HUES64 (cell line): ENCODE data around the gene CNTRL.
"Not testable (repeated sequence)": the region's sequence is repeated elsewhere in the genome, so short reads cannot be mapped to it uniquely, and the experiment has no call there.

Source experiments
- H3K27ac ChIP-seq: 2 replicates; pipeline ENCODE4 v1.7.0; 2013; ENCODE audit warnings: low read depth, low read length, inconsistent platforms
- H3K27me3 ChIP-seq: 2 replicates; pipeline ENCODE4 v1.6.1; 2013; ENCODE audit warnings: mild to moderate bottlenecking, low read length; ENCODE audit not compliant: insufficient read depth
- H3K36me3 ChIP-seq: 2 replicates; pipeline ENCODE4 v1.6.1; 2013; ENCODE audit warnings: mild to moderate bottlenecking, low read length; ENCODE audit not compliant: insufficient read depth
- H3K4me1 ChIP-seq: 2 replicates; pipeline ENCODE4 v1.6.1; 2013; ENCODE audit warnings: mild to moderate bottlenecking, low read length, moderate library complexity; ENCODE audit not compliant: insufficient read depth
- H3K4me3 ChIP-seq: 2 replicates; pipeline ENCODE4 v1.5.1; 2013; ENCODE audit warnings: mild to moderate bottlenecking, low read length, moderate library complexity
- H3K9ac ChIP-seq: 2 replicates; pipeline ENCODE4 v1.6.1; 2013; ENCODE audit warnings: mild to moderate bottlenecking, low read depth, low read length
- H3K9me3 ChIP-seq: 2 replicates; pipeline ENCODE4 v1.6.1; 2013; ENCODE audit warnings: low read depth, low read length; ENCODE audit not compliant: insufficient read depth
- WGBS: fragments of 150-250, 120-280 bp; methylation state at CpG from one replicate; pipeline ENCODE4 v1.1.7; 2013; ENCODE audit warnings: missing lambda C conversion rate; 5-methylcytosine and 5-hydroxymethylcytosine counted together

Gene CNTRL

DNA sequence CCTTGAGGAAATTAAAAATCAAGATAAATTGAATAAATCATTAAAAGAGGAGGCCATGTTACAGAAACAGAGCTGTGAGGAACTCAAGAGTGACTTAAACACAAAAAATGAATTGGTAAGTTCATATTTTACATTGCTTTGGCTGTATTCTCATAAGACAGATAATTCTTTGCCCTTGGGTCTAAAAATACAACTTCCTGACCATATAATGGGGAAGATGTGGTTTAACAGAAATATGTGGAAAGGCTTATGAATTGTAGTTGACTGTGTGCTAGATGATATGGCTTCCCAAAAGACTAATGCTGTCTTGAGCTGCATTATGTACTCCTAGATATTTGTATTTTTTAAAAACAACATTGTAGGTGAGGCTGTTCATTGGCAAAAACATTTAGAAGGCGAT, 33.1 kb downstream of the CNTRL start:
- Histone ChIP-seq H3K4me3 (no peak overlapping the region), H3K4me1 (no peaks in the 10 kb centered on the region), H3K9me3 (no peaks in the 10 kb centered on the region), H3K27me3 (no peaks in the 10 kb centered on the region), H3K27ac (no peak overlapping the region), H3K36me3 (no peaks in the 10 kb centered on the region), H3K9ac (no peak overlapping the region)
- no CpG with 5 or more reads among the region's 1 CpG for WGBS

- Histone ChIP-seq H3K9ac (no peak overlapping the region), H3K4me1 (no peaks in the 10 kb centered on the region), H3K9me3 (no peaks in the 10 kb centered on the region), H3K27ac (no peak overlapping the region), H3K4me3 (no peak overlapping the region), H3K36me3 (no peaks in the 10 kb centered on the region), H3K27me3 (no peaks in the 10 kb centered on the region)
- WGBS: 87% methylated on average over 1 of the region's 1 CpG
Observed at GRCh38 chr9:121115466-121115865, 40.7 kb downstream of the CNTRL start.

DNA sequence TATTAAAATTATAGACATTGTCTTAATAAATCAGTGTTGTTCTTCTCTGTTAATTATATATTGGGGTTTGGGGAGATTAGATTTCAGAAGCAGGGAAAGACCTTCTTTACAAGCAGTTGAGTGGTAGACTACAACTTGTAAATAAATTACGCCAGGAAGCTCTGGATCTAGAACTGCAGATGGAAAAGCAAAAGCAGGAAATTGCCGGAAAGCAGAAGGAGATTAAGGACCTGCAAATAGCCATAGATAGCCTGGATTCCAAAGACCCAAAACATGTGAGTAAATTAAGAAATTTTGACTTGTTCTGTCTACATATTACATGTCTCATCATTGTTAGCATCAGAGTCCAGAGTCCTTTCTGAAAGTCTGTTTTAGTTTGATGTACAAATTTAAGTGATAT, 43.5 kb downstream of the CNTRL start:
- Histone ChIP-seq H3K27me3 (no peaks in the 10 kb centered on the region), H3K4me3 (no peak overlapping the region), H3K36me3 (no peaks in the 10 kb centered on the region), H3K4me1 (peaks cover 4% of the 10 kb centered on the region; the same call in 1 of the 2 replicates), H3K9ac (no peak overlapping the region), H3K9me3 (no peaks in the 10 kb centered on the region), H3K27ac (no peak overlapping the region)
- 97% methylated on average over 2 of the region's 2 CpGs for WGBS

DNA sequence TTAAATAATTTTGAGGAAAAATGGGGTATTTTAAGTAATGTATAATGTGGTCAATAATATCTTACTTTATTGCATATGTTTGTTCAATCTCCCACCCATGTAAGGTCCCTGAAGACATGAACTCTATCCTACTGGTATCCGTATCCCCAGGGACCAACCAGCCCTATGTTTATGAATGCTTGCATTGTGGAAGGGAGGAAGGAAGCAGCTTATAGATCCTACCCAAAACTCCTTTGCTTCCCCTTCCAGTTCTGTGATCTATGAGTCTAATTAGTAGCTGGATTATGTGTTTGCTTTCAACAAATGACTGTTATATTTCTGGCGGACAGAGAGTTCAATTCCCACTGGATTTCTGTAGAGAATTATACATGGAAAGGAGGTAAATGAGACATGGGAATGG, 45.6 kb downstream of the CNTRL start:
- 92% methylated on average over 1 of the region's 2 CpGs for WGBS
- H3K9me3 ChIP-seq: no peaks in the 10 kb centered on the region
- H3K9ac ChIP-seq: no peak overlapping the region
- no peak overlapping the region for H3K27ac ChIP-seq
- no peaks in the 10 kb centered on the region for H3K27me3 ChIP-seq
- H3K4me3 ChIP-seq: no peak overlapping the region
- peaks cover 4% of the 10 kb centered on the region; the same call in 1 of the 2 replicates for H3K4me1 ChIP-seq
- no peaks in the 10 kb centered on the region for H3K36me3 ChIP-seq

DNA sequence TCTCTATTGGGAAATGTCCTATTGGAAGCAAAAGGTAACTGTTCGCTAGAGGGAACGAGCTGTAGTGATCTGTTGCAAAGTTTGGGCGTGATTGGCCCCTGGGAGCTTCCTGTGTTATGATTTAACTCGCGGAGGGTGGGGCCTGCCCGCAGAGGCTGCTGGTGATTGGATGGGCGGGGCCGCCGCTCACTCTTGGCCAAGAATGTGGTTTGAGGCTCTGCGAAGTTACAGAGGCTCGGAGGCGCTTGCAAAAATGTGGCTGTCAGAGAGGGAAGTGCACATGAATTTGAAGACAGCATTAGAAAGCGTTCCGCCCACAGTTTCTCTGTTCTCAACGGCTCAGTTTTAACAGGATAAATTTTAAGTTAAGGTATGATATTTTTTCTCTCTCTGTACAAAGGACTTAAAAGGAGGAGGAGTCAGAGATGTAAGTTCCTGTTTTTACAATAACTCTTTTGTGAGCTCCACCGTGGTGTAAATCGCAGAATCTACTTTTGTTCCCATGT, 46.9 kb downstream of the CNTRL start:
- Histone ChIP-seq H3K36me3 (no peaks in the 10 kb centered on the region), H3K9ac (peak overlapping the region; percentile 48; the same call in 1 of the 2 replicates), H3K27ac (no peak overlapping the region), H3K27me3 (no peaks in the 10 kb centered on the region), H3K9me3 (no peaks in the 10 kb centered on the region), H3K4me3 (peak overlapping the region; percentile 58), H3K4me1 (peaks cover 4% of the 10 kb centered on the region; the same call in 1 of the 2 replicates)
- 5% methylated on average over 17 of the region's 17 CpGs for WGBS

DNA sequence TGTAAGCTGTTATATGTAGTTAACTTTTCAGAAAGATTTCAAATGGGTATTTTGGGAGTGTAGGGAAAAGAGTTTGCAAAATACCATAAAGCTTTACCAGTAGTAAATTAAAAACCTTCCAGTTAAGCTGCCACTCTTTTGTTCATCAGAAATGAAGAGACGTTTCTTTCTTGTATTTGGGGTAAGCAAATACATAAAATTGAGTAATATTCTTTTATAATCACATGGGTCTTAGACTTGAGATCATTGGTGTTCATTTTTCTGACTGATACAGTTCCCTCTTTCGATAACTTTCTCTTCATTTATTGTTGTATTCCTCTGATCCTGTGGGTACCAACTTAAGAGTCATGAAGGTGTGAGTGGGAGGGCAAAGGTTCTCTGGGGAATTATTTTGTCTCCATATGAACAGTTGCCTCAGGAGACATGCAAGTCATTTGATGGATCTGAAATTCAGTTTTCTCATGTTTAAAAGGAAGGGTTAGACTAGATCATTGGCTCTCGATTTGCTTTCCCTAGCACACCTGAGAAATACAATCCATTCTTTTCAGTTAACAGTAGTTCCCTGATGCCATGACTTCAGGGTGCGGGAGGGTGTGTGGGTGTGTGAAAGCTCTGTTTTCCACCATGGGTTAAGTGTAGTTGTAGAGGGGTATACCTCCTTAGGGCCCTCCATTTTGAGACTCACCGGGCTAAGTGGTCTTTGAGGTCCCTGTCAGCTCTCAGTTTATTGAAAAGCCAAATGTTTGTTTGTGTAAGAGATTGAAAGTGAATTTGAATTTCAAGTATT, 47.7 kb downstream of the CNTRL start:
- no peak overlapping the region for H3K9ac ChIP-seq
- WGBS: 90% methylated on average over 4 of the region's 5 CpGs
- H3K36me3 ChIP-seq: peaks cover 3% of the 10 kb centered on the region; the same call in 1 of the 2 replicates
- no peak overlapping the region for H3K27ac ChIP-seq
- H3K4me1 ChIP-seq: peaks cover 4% of the 10 kb centered on the region; the same call in 1 of the 2 replicates
- H3K4me3 ChIP-seq: peak overlapping the region; percentile 58
- no peaks in the 10 kb centered on the region for H3K9me3 ChIP-seq
- H3K27me3 ChIP-seq: no peaks in the 10 kb centered on the region

GRCh38 chr9:121123816-121124535, 49.2 kb downstream of the CNTRL start:
- Histone ChIP-seq H3K9ac (no peak overlapping the region), H3K27me3 (no peaks in the 10 kb centered on the region), H3K4me3 (no peak overlapping the region), H3K36me3 (peaks cover 3% of the 10 kb centered on the region; the same call in 1 of the 2 replicates), H3K27ac (no peak overlapping the region), H3K9me3 (no peaks in the 10 kb centered on the region), H3K4me1 (peaks cover 4% of the 10 kb centered on the region; the same call in 1 of the 2 replicates)
- WGBS: 96% methylated on average over 5 of the region's 5 CpGs

- 83% methylated on average over 3 of the region's 3 CpGs for WGBS
- H3K4me3 ChIP-seq: no peak overlapping the region
- no peaks in the 10 kb centered on the region for H3K9me3 ChIP-seq
- no peak overlapping the region for H3K9ac ChIP-seq
- no peaks in the 10 kb centered on the region for H3K27me3 ChIP-seq
- peaks cover 4% of the 10 kb centered on the region; the same call in 1 of the 2 replicates for H3K4me1 ChIP-seq
- H3K27ac ChIP-seq: no peak overlapping the region
- peaks cover 3% of the 10 kb centered on the region; the same call in 1 of the 2 replicates for H3K36me3 ChIP-seq
Observed at GRCh38 chr9:121125590-121125989, 50.8 kb downstream of the CNTRL start.

DNA sequence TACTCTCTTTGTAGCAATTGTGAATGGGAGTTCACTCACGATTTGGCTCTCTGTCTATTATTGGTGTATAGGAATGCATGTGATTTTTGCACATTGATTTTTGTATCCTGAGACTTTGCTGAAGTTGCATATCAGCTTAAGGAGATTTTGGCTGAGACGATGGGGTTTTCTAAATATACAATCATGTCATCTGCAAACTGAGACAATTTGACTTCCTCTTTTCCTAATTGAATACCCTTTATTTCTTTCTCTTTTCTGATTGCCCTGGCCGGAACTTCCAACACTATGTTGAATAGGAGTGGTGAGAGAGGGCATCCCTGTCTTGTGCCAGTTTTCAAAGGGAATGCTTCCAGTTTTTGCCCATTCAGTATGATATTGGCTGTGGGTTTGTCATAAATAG, 54.6 kb downstream of the CNTRL start:
- not testable (repeated sequence) for H3K36me3 ChIP-seq, H3K27ac ChIP-seq, H3K9ac ChIP-seq, H3K27me3 ChIP-seq, H3K9me3 ChIP-seq, H3K4me3 ChIP-seq
- H3K4me1 ChIP-seq: peaks cover 10% of the 10 kb centered on the region
- WGBS: 94% methylated on average over 2 of the region's 3 CpGs

DNA sequence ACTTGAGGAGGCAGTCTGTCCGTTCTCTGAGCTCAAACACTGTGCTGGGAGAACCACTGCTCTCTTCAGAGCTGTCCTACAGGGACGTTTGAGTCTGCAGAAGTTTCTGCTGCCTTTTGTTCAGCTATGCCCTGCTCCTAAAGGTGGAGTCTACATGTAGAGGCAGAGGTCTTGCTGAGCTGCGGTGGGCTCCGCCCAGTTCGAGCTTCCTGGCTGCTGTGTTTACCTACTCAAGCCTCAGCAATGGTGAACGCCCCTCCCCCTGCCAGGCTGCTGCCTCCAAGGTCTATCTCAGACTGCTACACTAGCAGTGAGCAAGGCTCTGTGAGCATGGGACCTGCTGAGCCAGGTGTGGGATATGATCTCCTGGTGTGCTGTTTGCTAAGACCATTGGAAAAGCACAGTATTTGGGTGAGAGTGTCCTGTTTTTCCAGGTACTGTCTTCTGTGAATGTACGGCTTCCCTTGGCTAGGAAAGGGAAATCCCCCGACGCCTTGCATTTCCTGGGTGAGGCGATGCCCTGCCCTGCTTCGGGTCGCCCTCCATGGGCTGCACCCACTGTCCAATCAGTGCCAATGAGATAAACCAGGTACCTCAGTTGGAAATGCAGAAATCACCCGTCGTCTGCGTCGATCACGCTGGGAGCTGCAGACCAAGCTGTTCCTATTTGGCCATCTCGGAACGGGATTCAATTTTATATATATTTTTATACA, 58.5 kb downstream of the CNTRL start:
- H3K27me3 ChIP-seq: no peaks in the 10 kb centered on the region
- H3K27ac ChIP-seq: no peak overlapping the region
- H3K4me3 ChIP-seq: no peak overlapping the region
- H3K9ac ChIP-seq: no peak overlapping the region
- 82% methylated on average over 17 of the region's 19 CpGs for WGBS
- H3K4me1 ChIP-seq: peaks cover 10% of the 10 kb centered on the region
- H3K9me3 ChIP-seq: no peaks in the 10 kb centered on the region
- H3K36me3 ChIP-seq: no peaks in the 10 kb centered on the region

GRCh38 chr9:121135642-121136041, 60.9 kb downstream of the CNTRL start:
- H3K9me3 ChIP-seq: no peaks in the 10 kb centered on the region
- peaks cover 18% of the 10 kb centered on the region for H3K36me3 ChIP-seq
- 77% methylated on average over 2 of the region's 2 CpGs for WGBS
- H3K9ac ChIP-seq: no peak overlapping the region
- peaks cover 10% of the 10 kb centered on the region for H3K4me1 ChIP-seq
- H3K27me3 ChIP-seq: no peaks in the 10 kb centered on the region
- no peak overlapping the region for H3K4me3 ChIP-seq
- no peak overlapping the region for H3K27ac ChIP-seq
